HG03066 (cell line): Measurements from ENCODE around the gene PIGT.

Experiments used
- ATAC-seq: cut with Tn5 transposase; IDR thresholded peaks from one replicate; pipeline ENCODE4 v1.9.1; 2021; ENCODE audit warnings: low read depth; ENCODE audit not compliant: unreplicated experiment

The PIGT gene

DNA sequence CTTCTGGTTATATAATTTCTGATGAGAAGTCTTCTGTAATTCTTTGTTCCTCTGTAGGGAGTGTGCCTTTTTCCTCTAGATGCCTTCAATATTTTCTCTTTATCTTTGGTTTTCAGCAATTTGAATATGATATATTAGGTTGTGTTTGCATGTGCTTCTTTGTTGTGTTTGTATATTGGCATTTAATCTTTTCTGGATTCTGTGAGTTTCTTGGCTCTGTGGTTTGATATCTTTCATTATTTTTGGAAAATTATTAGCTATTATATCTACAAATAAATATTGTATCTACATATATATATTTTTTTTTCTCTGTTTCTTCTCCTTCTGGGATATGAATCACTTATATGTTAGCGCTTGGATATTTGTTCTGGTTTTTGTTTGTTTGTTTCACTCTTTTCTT is 16.9 kb upstream of the PIGT start:
- no peak for ATAC-seq

DNA sequence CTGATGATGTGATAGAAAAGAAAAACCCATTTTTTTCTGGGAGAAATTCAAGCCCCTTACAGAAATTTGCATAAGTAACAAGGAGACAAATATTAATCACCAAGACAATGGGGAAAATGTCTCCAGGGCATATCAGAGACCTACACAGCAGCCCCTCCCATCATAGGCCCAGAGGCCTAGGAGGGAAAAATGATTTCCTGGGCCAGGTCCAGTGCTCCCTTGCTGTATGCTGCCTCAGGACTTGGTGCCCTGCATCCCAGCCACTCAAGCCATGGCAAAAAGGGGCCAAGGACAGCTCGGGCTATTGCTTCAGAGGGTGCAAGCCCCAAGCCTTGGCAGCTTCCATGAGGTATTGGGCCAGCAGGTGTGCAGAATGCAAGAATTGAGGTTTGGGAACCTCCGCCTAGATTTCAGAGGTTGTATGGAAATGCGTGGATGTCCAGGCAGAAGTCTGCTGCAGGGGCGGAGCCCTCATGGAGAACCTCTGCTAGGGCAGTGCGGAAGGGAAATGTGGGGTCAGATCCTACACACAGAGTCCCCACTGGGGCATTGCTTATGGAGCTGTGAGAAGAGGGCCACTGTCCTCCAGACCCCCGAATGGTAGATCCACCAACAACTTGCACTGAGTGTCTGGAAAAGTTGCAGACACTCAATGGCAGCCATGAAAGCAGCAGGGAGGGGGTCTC is 15.5 kb upstream of the PIGT start:
- ATAC-seq = no peak

DNA sequence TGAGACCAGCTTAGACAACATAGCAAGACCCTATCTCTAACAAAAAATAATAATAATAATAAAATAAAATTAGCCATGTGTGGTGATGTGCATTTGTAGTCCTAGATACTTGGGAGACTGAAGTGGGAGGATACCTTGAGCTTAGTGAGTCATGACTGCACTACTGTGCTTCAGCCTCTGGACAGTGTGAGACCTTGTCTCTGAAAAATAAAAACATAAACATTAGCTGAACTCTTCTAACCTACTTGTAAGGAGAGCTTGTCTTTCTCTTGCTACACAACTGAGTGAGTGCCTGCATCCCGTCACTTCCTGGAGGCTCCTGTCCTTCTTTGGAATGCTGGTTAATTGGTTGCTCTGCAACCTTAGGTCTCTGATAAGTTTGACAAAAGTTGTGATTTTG is 13.0 kb upstream of the PIGT start:
- no peak for ATAC-seq

DNA sequence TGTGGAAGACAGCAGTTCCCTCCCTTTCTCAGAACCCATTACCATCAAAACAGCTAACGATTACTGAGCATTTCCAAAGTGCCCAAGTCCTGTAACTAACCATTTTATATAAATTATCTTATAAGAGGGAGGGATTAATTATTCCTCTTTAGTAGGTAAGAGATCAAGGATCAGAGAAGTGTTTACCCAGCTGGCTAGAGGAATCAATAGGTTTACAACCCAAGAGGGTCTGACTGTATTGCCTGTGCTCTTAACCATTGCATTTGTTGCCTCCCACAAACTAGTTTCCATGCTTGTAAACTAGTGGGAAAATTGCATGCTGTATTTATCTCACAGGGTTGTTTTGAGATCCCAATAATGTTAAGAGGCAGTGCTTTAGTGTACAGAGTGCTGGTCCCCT is 11.5 kb upstream of the PIGT start:
- no peak for ATAC-seq

DNA sequence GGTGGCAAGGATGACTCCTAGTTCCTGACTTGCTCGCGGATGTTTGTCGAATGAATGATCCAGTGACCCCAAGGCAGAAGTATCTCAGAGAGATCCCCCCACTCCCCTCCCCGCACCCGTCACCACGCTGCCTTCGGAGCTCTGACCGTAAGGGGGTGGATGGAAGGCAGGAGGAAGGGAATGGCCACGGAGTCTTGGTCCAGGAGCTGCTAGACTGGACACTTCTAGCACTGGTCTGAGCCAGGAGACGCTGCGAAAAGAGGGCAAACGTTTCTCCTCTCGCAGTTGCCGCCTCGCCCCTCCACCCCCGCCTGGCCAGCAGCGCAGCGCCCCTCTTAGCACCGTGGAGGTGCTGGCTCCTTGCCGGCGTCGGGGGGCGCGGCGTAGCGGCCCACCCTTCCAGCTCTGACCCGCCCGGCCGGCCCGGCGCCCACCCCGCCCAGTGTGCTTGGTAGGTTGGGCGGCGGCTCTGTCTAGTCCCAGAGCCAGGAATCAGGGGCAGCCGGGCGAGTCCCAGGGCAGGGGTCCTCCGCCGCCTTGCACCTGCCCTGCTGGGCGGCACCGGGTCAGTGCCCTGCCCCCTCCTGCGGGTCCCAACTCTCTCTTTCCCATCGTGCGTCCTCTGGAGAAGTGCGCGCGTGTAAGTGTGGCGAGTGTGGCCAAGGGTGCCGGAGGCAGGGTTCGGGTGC is 10.2 kb upstream of the PIGT start:
- no peak for ATAC-seq

DNA sequence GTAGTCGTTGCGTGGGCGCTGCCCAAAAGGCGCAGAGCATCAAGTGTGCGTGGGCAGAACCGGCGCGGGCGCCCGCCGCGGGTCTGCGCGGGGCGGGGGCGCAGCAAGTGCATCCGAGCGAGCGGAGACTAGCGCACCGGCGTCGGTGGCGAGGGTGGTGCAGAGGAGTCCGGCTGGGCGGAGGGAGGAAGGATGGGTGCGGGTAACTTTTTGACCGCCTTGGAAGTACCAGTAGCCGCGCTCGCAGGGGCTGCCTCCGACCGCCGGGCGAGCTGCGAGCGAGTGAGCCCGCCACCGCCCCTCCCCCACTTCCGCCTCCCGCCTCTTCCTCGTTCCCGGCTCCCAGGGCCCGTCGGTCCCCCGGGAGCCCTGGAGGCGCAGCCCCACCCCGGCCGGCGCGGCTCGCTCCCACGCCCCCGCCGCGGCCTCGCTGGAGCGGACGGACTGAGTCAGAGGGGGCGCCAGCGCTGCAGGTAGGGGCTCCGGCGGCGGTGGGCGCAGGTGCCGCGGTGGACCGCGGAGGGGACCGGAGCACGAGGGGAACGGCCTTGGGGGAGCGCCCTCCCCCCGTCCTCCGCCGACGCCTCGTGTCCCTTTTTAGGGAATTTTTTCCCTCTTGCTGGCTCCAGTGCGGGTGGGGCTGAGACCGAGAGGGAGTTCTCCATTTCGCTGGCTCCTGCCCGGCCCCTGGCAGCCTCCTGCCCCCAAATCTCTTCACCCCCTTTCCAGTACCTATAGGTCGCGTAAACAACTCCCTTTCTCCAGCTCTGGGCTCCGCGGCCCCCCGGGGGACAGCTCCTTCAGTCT is 9.5 kb upstream of the PIGT start:
- no peak for ATAC-seq

DNA sequence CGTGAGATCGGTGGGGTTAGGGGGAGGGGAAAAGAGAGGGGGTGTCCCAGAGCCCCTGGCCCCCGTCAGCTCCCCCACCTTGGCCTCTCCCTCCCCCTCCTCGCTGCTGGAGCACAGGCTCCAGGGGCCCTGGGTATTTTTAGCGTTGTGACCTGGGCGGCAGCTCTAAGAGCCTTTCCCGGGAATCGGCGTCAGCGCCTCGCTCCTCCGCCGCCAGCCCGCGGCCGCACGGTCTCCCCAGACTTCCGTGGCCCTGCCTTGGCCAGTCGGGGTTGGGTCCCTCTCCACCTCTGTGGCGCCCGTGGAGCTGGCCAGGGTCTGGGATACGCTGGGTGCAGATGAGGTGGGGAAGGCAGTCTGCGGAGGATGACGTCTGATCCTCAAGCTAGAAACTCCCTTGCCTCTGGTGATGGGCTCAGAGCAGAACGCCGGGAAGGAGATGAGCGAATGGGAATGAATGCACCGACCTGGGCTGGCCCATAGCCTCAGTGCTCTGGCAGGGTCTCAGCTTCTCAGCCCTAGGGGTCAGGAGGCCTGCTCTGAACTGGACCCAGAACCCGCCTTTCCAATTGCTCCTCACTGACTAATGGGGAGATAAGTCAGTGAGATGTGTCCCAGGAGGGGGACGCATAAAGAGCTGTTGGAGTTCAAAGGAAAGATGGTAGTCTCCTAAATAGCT is 8.7 kb upstream of the PIGT start:
- ATAC-seq = no peak

DNA sequence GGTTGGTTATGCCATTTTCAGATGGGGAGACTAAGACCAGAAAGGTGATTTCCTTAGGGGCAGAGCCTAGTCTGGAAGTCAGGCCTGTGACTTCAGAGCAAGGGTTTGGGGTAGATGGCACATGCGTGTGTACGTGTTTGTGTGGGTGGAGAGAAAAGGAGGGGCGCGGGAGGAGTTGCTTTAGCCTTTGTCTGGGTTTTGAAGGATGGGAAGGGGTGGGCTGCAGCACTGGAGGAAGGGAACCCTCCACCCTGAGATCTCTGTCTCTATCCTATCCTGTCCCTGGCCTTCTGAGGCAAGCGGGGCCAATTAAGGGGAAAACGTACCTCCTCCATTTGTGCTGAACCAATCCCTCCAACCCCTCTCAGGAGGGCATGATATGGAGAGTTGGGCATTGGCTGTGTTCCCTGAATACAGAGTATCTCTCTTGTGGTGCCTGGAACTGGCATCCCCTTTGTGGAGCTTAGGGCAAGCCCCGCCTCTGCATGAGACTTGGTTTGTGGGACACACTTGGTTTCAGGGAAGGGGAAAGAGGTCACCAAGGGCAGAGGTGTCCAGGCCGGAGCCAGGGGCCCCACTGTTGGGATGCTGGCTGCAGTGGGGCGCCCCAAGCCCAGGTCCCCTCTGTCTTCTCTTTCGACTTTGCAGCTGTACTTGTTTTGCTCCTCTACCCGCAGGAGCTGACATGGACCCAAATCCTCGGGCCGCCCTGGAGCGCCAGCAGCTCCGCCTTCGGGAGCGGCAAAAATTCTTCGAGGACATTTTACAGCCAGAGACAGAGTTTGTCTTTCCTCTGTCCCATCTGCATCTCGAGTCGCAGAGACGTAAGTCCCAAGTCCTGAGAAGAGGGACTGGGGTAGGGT is 7.9 kb upstream of the PIGT start, which contains the start of gene DBNDD2:
TSS of gene DBNDD2 (plus strand) at position 507 of the 863 bp plus-strand sequence. CDS start at position 686, 179 bp downstream.
- no peak for ATAC-seq

DNA sequence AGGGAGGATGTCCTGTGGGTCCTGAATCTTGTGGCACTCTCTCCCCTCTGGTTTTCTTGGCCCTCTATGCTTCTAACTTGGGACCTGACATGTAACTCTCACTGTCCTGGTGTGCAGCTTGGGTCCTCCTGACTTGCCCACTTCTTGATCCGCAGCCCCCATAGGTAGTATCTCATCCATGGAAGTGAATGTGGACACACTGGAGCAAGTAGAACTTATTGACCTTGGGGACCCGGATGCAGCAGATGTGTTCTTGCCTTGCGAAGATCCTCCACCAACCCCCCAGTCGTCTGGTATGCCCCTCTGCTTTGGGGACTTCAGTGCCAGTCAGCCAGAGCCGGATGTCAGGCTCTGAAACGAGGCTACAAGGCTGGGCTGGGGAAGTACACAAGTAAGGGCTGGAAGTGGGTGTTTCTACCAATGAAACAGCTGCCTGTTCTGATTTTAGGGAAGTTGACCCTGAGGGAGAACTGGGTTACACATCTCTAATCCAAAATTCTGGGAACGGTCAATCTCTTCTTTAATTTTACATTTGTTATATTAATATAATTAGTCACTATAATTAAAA is 7.2 kb upstream of the PIGT start:
- no peak for ATAC-seq

DNA sequence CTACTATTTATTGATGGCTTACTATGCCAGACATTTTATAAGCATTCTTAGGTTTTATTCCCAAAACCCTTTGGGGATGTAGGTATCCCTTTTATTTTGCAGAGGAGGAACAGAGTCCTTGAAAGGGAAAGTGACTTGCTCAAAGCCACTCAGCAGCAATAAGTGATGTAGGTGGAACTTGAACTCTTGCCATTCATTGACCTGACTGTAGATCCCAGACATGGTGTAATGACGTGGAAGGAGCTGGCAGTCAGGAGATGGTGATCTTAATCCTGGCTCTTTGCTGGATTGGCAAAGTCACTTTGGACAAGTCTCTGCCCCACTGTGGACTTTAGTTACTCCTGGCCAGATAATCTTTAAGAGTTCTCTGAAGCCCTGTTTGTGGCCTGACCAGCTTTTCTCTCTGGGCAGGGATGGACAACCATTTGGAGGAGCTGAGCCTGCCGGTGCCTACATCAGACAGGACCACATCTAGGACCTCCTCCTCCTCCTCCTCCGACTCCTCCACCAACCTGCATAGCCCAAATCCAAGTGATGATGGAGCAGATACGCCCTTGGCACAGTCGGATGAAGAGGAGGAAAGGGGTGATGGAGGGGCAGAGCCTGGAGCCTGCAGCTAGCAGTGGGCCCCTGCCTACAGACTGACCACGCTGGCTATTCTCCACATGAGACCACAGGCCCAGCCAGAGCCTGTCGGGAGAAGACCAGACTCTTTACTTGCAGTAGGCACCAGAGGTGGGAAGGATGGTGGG is 6.2 kb upstream of the PIGT start:
- no peak for ATAC-seq

DNA sequence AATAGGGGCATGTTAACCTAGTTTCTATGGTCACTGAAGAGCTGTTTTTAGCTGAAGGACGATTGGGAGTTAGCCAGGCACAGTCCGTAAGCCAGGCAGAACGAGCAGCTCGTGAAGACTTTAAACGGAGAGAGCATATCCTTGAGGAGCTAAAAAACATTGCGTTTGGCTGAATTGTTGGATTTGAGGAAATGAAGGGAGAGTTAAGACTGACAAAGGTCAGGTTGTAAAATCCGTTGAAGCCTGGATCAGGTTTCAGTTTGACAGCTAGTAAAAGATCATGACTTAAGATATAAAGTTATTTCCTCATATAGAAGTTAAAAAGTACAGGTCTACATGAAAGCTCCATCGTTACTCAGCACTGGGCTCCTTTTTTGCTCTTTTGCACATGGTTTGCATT is 5.1 kb upstream of the PIGT start:
- ATAC-seq = no peak

DNA sequence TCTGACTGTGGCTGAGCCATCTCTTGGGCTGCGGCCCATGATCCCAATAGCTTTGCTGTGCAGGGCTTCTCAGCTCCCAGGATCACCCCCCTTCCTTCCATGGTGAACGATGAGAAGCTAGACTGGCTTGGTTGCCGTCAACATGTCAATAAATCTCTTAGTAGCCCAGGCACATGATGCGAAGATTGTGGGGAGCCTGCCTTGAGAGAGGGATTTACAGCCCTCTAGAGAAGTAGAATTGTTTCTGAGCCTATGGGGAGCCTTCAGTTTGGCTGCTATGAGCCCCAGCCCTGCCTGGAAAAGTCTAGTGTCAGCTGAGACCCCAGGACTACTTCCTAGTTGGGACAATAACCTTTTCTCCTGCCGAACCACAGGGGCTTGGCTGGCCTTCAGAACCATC is 3.3 kb upstream of the PIGT start:
- no peak for ATAC-seq

DNA sequence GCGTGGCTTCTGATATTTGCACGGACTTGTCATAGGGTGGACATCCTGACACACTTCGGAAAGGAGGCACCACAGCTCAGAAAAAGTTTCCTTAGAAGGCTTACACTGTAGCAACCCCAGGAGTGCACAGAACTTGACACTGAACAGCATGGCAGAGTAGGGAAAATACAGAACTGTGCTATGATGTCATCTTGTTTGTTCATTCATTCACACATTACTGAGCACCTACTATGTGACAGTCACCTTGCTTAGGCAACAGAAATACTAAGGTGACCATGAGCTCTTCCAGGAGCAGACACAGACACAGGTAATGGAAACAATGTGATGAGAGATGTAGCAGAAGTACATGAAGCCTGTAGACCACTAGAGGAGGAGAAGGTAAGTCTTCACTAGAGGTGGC is 2.5 kb upstream of the PIGT start:
- no peak for ATAC-seq

DNA sequence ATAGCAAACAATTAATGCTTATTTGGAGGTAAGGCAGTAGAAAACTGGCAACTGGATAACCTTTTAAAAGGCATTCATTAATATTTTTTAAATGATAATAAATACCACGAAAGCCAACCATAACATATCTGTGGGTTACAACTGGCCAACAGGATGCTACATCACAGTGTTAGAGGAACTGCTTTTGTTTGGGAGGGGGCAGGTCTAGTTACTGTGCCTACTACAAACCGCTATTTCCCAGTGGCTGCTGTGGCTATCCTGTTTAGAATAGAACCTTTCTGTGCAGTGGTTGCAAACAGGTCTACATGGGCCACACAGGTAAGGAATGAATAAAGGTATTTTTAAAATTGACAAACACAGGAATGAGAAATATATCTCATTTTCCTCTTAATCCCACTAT is 976 bp downstream of the PIGT start:
- no peak for ATAC-seq

DNA sequence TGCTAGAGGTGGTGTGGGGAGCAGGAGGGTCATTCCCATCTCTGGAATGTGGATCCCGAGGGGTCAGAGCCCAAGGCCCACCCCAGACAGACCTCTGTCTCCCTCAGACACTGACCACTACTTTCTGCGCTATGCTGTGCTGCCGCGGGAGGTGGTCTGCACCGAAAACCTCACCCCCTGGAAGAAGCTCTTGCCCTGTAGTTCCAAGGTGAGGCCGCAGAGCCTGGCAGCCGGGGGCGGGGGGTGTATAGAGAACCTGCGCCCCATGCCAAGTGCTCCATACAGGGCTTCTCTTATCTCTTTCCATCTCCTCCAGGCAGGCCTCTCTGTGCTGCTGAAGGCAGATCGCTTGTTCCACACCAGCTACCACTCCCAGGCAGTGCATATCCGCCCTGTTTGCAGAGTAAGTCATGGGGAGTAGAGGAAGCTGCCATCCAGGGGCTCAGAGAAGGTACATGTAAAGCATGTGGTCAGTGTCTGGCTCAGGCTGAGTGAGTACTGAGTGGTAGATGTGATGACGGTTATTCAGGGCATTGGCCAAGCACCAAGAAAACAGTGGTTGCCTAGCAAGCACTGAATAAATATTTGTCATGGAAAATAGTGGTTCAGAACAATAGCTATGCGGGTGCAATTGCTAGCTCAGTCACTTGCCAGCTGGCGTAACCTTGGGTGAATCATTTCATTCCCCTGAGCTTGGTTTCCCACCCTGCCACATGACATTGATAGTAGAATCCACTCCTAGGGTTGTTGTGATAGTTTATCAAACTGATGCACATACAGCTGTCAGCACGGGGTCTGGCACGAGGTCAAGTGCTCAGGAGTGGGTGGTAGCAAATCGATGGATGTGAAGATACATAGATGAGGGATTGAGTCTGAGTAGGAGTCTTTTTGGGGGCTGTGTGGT is 3.5 kb downstream of the PIGT start:
- peak; percentile 78 for ATAC-seq

DNA sequence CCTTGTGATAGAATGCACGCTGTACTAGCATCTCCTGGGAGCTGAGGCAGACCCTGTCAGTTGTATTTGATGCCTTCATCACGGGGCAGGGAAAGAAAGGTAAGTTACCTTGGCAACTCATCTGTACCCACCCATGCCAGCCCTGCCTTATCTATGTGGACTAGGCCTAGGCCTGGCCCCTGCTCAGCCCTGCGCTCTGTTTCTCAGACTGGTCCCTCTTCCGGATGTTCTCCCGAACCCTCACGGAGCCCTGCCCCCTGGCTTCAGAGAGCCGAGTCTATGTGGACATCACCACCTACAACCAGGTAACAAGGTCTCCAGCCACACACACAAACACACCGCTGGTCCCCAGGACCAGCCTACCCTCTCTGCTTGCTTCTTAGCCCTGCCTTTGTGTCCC is 4.2 kb downstream of the PIGT start:
- no peak for ATAC-seq

DNA sequence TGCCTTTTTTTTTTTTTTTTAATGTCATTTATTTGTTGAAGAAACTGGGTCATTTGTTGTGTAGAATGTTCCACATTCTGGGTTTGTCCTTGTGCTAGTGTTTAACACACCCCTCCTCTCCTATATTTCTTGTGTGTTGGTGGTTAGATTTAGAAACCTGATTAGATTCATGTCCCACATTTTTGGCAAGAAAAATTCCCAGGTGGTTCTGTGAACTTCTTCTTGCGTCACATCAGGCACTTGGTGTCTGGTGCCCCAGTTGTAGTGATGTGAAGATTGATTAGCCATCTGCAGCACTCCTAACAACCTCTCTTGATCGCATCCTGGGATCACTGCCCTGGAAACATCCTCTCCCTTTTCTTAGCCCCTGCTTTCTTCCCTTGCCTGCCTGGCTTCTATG is 7.8 kb downstream of the PIGT start:
- ATAC-seq = no peak

DNA sequence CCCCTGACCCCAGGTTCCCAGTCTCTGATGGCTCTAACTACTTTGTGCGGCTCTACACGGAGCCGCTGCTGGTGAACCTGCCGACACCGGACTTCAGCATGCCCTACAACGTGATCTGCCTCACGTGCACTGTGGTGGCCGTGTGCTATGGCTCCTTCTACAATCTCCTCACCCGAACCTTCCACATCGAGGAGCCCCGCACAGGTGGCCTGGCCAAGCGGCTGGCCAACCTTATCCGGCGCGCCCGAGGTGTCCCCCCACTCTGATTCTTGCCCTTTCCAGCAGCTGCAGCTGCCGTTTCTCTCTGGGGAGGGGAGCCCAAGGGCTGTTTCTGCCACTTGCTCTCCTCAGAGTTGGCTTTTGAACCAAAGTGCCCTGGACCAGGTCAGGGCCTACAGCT is 9.6 kb downstream of the PIGT start:
- ATAC-seq = no peak
